VCaP (cell line): ENCODE data around the gene TUT1.

ENCODE experiments used
- H3K27ac ChIP-seq: fragments of 450-650 bp; 2 replicates; pipeline ENCODE4 v1.5.1; 2017
- CTCF ChIP-seq: fragments of 450-650 bp; conservative IDR thresholded peaks from 2 replicates; pipeline ENCODE4 v1.5.1; 2017; ENCODE audit warnings: mild to moderate bottlenecking, moderate library complexity

Gene TUT1

GRCh38 chr11:62615521-62615920, 24.2 kb upstream of the TUT1 start:
- no peak overlapping the region for H3K27ac ChIP-seq
- TF ChIP-seq CTCF: no peak

GRCh38 chr11:62614275-62614674, 23.0 kb upstream of the TUT1 start:
- peak overlapping the region; percentile 87 for H3K27ac ChIP-seq
- no peak for TF ChIP-seq CTCF

- TF ChIP-seq CTCF: no peak
- peak overlapping the region; percentile 87 for H3K27ac ChIP-seq
Observed at GRCh38 chr11:62613291-62613778, 22.0 kb upstream of the TUT1 start.

GRCh38 chr11:62612366-62613290, 21.3 kb upstream of the TUT1 start, which contains the start of the genes EML3 and ROM1:
Gene EML3, minus strand, starts transcription at chr11:62612775. Its CDS starts 318 bp downstream, at chr11:62612457.
Gene ROM1, plus strand, starts transcription at chr11:62613257. Its CDS starts 25 bp downstream, at chr11:62613282.
- H3K27ac ChIP-seq: peak within 1 kb of the TSS; percentile 87
- peak; percentile 91 for TF ChIP-seq CTCF

GRCh38 chr11:62611705-62612365, 20.5 kb upstream of the TUT1 start:
- H3K27ac ChIP-seq: peak overlapping the region; percentile 87
- no peak for TF ChIP-seq CTCF

GRCh38 chr11:62610814-62611704, 19.7 kb upstream of the TUT1 start:
- H3K27ac ChIP-seq: peak overlapping the region; percentile 87
- TF ChIP-seq CTCF: no peak
